GM23338 (cell line): ENCODE measurements around the gene FLOT2.

ENCODE experiments used
- CREB1 ChIP-seq: fragments of 250-450 bp; sonication (Bioruptor Pico); IDR thresholded peaks from 2 replicates; pipeline ENCODE4 v1.5.0; 2020; ENCODE audit warnings: low read depth, mild to moderate bottlenecking, moderate library complexity
- EZH2 ChIP-seq: fragments of 200-600 bp; sonication (generic); IDR thresholded peaks from one replicate; pipeline ENCODE4 v1.8.0; 2017; ENCODE audit warnings: antibody characterized with exemption, mild to moderate bottlenecking, low read depth; ENCODE audit not compliant: unreplicated experiment
- EZH2phosphoT487 ChIP-seq: fragments of 200-600 bp; sonication (generic); IDR thresholded peaks from one replicate; pipeline ENCODE4 v1.8.1; 2018; ENCODE audit warnings: antibody characterized with exemption; ENCODE audit not compliant: unreplicated experiment
- POLR2AphosphoS5 ChIP-seq: IDR thresholded peaks from 2 replicates; pipeline ENCODE4 v1.6.1; 2016; ENCODE audit warnings: antibody characterized with exemption, low read depth
- STAT1 ChIP-seq: IDR thresholded peaks from one replicate; pipeline ENCODE4 v1.6.1; 2016; ENCODE audit warnings: antibody characterized with exemption; ENCODE audit not compliant: unreplicated experiment
- TF ChIP-seq, protein P1 (sequence below): IDR thresholded peaks from one replicate; pipeline ENCODE4 v1.6.1; 2018; ENCODE audit warnings: antibody characterized with exemption; ENCODE audit not compliant: unreplicated experiment
- TF ChIP-seq, protein P2 (sequence below), 2 experiments: fragments of 200-600 bp in 1 of 2; sonication (generic) in 1 of 2; conservative IDR thresholded peaks; 2 replicates each; pipeline versions ENCODE4 v1.5.1 to v1.6.1; 2016 to 2017; ENCODE audit warnings: antibody characterized with exemption in 2 of 2, low read depth in 2 of 2, mild to moderate bottlenecking in 2 of 2, moderate library complexity in 1 of 2
- TF ChIP-seq, protein P3 (sequence below): fragments of 250-450 bp; sonication (Bioruptor Pico); IDR thresholded peaks from 2 replicates; pipeline ENCODE4 v1.5.0; 2020; ENCODE audit warnings: mild to moderate bottlenecking, moderate library complexity

DNA sequence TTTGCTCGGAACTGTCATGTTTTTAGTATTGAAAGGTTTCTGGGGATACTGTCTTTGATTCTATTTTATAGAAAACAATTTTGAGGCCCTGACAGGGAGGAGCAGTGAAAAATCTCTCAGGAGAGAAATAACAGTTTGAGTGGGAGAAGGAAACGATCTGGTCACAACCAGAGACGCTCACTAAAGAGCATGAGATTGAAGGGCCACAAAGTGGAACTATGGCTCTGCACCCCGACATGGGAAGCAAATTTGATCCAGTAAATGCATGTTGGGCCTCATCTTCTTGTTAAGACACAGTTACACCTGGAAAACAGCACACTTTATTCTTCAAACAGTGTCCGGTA, 42.2 kb downstream of the FLOT2 start:
- TF ChIP-seq, protein P1, sequence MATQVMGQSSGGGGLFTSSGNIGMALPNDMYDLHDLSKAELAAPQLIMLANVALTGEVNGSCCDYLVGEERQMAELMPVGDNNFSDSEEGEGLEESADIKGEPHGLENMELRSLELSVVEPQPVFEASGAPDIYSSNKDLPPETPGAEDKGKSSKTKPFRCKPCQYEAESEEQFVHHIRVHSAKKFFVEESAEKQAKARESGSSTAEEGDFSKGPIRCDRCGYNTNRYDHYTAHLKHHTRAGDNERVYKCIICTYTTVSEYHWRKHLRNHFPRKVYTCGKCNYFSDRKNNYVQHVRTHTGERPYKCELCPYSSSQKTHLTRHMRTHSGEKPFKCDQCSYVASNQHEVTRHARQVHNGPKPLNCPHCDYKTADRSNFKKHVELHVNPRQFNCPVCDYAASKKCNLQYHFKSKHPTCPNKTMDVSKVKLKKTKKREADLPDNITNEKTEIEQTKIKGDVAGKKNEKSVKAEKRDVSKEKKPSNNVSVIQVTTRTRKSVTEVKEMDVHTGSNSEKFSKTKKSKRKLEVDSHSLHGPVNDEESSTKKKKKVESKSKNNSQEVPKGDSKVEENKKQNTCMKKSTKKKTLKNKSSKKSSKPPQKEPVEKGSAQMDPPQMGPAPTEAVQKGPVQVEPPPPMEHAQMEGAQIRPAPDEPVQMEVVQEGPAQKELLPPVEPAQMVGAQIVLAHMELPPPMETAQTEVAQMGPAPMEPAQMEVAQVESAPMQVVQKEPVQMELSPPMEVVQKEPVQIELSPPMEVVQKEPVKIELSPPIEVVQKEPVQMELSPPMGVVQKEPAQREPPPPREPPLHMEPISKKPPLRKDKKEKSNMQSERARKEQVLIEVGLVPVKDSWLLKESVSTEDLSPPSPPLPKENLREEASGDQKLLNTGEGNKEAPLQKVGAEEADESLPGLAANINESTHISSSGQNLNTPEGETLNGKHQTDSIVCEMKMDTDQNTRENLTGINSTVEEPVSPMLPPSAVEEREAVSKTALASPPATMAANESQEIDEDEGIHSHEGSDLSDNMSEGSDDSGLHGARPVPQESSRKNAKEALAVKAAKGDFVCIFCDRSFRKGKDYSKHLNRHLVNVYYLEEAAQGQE, result no peak
- TF ChIP-seq POLR2AphosphoS5, result no peak
- no peak for TF ChIP-seq EZH2
- TF ChIP-seq, protein P2, sequence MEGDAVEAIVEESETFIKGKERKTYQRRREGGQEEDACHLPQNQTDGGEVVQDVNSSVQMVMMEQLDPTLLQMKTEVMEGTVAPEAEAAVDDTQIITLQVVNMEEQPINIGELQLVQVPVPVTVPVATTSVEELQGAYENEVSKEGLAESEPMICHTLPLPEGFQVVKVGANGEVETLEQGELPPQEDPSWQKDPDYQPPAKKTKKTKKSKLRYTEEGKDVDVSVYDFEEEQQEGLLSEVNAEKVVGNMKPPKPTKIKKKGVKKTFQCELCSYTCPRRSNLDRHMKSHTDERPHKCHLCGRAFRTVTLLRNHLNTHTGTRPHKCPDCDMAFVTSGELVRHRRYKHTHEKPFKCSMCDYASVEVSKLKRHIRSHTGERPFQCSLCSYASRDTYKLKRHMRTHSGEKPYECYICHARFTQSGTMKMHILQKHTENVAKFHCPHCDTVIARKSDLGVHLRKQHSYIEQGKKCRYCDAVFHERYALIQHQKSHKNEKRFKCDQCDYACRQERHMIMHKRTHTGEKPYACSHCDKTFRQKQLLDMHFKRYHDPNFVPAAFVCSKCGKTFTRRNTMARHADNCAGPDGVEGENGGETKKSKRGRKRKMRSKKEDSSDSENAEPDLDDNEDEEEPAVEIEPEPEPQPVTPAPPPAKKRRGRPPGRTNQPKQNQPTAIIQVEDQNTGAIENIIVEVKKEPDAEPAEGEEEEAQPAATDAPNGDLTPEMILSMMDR (conservative IDR thresholded peaks at IDR 0.05; ENCODE audit: low read depth in 2 of 2), result no peak
- TF ChIP-seq CREB1 (CRISPR knock-in tag), result no peak
- TF ChIP-seq, protein P3, sequence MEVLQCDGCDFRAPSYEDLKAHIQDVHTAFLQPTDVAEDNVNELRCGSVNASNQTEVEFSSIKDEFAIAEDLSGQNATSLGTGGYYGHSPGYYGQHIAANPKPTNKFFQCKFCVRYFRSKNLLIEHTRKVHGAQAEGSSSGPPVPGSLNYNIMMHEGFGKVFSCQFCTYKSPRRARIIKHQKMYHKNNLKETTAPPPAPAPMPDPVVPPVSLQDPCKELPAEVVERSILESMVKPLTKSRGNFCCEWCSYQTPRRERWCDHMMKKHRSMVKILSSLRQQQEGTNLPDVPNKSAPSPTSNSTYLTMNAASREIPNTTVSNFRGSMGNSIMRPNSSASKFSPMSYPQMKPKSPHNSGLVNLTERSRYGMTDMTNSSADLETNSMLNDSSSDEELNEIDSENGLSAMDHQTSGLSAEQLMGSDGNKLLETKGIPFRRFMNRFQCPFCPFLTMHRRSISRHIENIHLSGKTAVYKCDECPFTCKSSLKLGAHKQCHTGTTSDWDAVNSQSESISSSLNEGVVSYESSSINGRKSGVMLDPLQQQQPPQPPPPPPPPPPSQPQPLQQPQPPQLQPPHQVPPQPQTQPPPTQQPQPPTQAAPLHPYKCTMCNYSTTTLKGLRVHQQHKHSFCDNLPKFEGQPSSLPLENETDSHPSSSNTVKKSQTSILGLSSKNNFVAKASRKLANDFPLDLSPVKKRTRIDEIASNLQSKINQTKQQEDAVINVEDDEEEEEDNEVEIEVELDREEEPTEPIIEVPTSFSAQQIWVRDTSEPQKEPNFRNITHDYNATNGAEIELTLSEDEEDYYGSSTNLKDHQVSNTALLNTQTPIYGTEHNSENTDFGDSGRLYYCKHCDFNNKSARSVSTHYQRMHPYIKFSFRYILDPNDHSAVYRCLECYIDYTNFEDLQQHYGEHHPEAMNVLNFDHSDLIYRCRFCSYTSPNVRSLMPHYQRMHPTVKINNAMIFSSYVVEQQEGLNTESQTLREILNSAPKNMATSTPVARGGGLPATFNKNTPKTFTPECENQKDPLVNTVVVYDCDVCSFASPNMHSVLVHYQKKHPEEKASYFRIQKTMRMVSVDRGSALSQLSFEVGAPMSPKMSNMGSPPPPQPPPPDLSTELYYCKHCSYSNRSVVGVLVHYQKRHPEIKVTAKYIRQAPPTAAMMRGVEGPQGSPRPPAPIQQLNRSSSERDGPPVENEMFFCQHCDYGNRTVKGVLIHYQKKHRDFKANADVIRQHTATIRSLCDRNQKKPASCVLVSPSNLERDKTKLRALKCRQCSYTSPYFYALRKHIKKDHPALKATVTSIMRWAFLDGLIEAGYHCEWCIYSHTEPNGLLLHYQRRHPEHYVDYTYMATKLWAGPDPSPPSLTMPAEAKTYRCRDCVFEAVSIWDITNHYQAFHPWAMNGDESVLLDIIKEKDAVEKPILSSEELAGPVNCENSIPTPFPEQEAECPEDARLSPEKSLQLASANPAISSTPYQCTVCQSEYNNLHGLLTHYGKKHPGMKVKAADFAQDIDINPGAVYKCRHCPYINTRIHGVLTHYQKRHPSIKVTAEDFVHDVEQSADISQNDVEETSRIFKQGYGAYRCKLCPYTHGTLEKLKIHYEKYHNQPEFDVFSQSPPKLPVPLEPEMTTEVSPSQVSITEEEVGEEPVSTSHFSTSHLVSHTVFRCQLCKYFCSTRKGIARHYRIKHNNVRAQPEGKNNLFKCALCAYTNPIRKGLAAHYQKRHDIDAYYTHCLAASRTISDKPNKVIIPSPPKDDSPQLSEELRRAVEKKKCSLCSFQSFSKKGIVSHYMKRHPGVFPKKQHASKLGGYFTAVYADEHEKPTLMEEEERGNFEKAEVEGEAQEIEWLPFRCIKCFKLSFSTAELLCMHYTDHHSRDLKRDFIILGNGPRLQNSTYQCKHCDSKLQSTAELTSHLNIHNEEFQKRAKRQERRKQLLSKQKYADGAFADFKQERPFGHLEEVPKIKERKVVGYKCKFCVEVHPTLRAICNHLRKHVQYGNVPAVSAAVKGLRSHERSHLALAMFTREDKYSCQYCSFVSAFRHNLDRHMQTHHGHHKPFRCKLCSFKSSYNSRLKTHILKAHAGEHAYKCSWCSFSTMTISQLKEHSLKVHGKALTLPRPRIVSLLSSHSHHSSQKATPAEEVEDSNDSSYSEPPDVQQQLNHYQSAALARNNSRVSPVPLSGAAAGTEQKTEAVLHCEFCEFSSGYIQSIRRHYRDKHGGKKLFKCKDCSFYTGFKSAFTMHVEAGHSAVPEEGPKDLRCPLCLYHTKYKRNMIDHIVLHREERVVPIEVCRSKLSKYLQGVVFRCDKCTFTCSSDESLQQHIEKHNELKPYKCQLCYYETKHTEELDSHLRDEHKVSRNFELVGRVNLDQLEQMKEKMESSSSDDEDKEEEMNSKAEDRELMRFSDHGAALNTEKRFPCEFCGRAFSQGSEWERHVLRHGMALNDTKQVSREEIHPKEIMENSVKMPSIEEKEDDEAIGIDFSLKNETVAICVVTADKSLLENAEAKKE (CRISPR knock-in tag), result no peak
- TF ChIP-seq EZH2phosphoT487, result no peak
- no peak for TF ChIP-seq STAT1
